Body of pancreas (tissue), 4 donors: ENCODE results near the gene QKI.

Experiments
- POLR2A ChIP-seq, 3 donors: fragments of 450-650 bp; IDR thresholded peaks; one replicate each; pipeline ENCODE4 v1.6.1; 2016; ENCODE audit warnings: antibody characterized with exemption in 3 of 3, mild to moderate bottlenecking in 2 of 3
- TF ChIP-seq, protein P1 (sequence below), 7 experiments: fragments of 450-650 bp in 4 of 7; fragments of 200-600 bp in 3 of 7; sonication (generic) in 3 of 7; IDR thresholded peaks; one replicate each; pipeline ENCODE4 v1.5.1; 2016 to 2019; ENCODE audit warnings: antibody characterized with exemption in 7 of 7

GRCh38 chr6:163596174-163596573 lies 181.7 kb downstream of the QKI start:
- TF ChIP-seq, protein P1, sequence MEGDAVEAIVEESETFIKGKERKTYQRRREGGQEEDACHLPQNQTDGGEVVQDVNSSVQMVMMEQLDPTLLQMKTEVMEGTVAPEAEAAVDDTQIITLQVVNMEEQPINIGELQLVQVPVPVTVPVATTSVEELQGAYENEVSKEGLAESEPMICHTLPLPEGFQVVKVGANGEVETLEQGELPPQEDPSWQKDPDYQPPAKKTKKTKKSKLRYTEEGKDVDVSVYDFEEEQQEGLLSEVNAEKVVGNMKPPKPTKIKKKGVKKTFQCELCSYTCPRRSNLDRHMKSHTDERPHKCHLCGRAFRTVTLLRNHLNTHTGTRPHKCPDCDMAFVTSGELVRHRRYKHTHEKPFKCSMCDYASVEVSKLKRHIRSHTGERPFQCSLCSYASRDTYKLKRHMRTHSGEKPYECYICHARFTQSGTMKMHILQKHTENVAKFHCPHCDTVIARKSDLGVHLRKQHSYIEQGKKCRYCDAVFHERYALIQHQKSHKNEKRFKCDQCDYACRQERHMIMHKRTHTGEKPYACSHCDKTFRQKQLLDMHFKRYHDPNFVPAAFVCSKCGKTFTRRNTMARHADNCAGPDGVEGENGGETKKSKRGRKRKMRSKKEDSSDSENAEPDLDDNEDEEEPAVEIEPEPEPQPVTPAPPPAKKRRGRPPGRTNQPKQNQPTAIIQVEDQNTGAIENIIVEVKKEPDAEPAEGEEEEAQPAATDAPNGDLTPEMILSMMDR (IDR thresholded peaks at IDR 0.05) = no peak
- TF ChIP-seq POLR2A (IDR thresholded peaks at IDR 0.05) = no peak
